ENCODE measurements around the gene ADGRD2.

Gene ADGRD2

GRCh38 chr9:124441291-124441690 is 9.0 kb upstream of the ADGRD2 start:
- TF ChIP-seq FOXM1 (IDR thresholded peaks at IDR 0.05; ENCODE audit: borderline replicate concordance) (no peak), ARNT (IDR thresholded peaks at IDR 0.05) (no peak), L3MBTL2 (conservative IDR thresholded peaks at IDR 0.05) (no peak), PKNOX1 (IDR thresholded peaks at IDR 0.05) (no peak), HDGF (IDR thresholded peaks at IDR 0.05; ENCODE audit: borderline replicate concordance) (no peak), SP1 (IDR thresholded peaks at IDR 0.05) (no peak), SUZ12 (IDR thresholded peaks at IDR 0.05) (no peak), ELF4 (IDR thresholded peaks at IDR 0.05) (no peak), LEF1 (IDR thresholded peaks at IDR 0.05; ENCODE audit: borderline replicate concordance) (no peak), ZNF384 (IDR thresholded peaks at IDR 0.05) (no peak), TARDBP (IDR thresholded peaks at IDR 0.05) (no peak), BHLHE40 (IDR thresholded peaks at IDR 0.05; ENCODE audit: borderline replicate concordance) (no peak), CTBP1 (IDR thresholded peaks at IDR 0.05; ENCODE audit: borderline replicate concordance) (no peak), FOXK2 (IDR thresholded peaks at IDR 0.05) (no peak), FOXA1 (IDR thresholded peaks at IDR 0.05) (no peak), NFRKB (IDR thresholded peaks at IDR 0.05) (no peak)
- DNase-seq (ENCODE audit: extremely low spot score), result no peak
- CTCF ChIA-PET, result no interaction called here
- POLR2A ChIA-PET, result no interaction called here

GRCh38 chr9:124442379-124442778 is 7.9 kb upstream of the ADGRD2 start:
- CTCF ChIA-PET, result no interaction called here
- TF ChIP-seq FOXK2 (IDR thresholded peaks at IDR 0.05) (no peak), L3MBTL2 (conservative IDR thresholded peaks at IDR 0.05) (no peak), ZNF384 (IDR thresholded peaks at IDR 0.05) (no peak), SP1 (IDR thresholded peaks at IDR 0.05) (no peak), LEF1 (IDR thresholded peaks at IDR 0.05; ENCODE audit: borderline replicate concordance) (no peak), FOXA1 (IDR thresholded peaks at IDR 0.05) (no peak), HDGF (IDR thresholded peaks at IDR 0.05; ENCODE audit: borderline replicate concordance) (no peak), FOXM1 (IDR thresholded peaks at IDR 0.05; ENCODE audit: borderline replicate concordance) (no peak), PKNOX1 (IDR thresholded peaks at IDR 0.05) (no peak), ELF4 (IDR thresholded peaks at IDR 0.05) (no peak), TARDBP (IDR thresholded peaks at IDR 0.05) (no peak), SUZ12 (IDR thresholded peaks at IDR 0.05) (no peak), ARNT (IDR thresholded peaks at IDR 0.05) (no peak)
- POLR2A ChIA-PET, result no interaction called here
- DNase-seq (ENCODE audit: extremely low spot score), result no peak

- POLR2A ChIA-PET, result no interaction called here
- no peak for DNase-seq (ENCODE audit: extremely low spot score)
- TF ChIP-seq L3MBTL2 (conservative IDR thresholded peaks at IDR 0.05) (no peak), LEF1 (IDR thresholded peaks at IDR 0.05; ENCODE audit: borderline replicate concordance) (no peak), HDGF (IDR thresholded peaks at IDR 0.05; ENCODE audit: borderline replicate concordance) (no peak), SUZ12 (IDR thresholded peaks at IDR 0.05) (no peak), FOXM1 (IDR thresholded peaks at IDR 0.05; ENCODE audit: borderline replicate concordance) (no peak), FOXK2 (IDR thresholded peaks at IDR 0.05) (no peak), NFRKB (IDR thresholded peaks at IDR 0.05) (no peak), FOXA1 (IDR thresholded peaks at IDR 0.05) (no peak), ZNF384 (IDR thresholded peaks at IDR 0.05) (no peak)
- CTCF ChIA-PET, result interaction anchor here (0.6 kb wide), 1 partner anchor 14 kb away, joined by 3 read pairs; no protein-coding TSS in a partner anchor
Measured at GRCh38 chr9:124442826-124443225, 7.4 kb upstream of the ADGRD2 start.

- no peak for TF ChIP-seq FOXK2 (IDR thresholded peaks at IDR 0.05)
- no peak for TF ChIP-seq ZNF384 (IDR thresholded peaks at IDR 0.05)
- TF ChIP-seq SUZ12 (IDR thresholded peaks at IDR 0.05), result no peak
- ChIA-PET POLR2A (no interaction called here), CTCF (interaction anchor here (0.6 kb wide), 1 partner anchor 14 kb away, joined by 3 read pairs; no protein-coding TSS in a partner anchor)
- no peak for DNase-seq (ENCODE audit: extremely low spot score)
Measured at GRCh38 chr9:124443625-124444024, 6.6 kb upstream of the ADGRD2 start.

DNA sequence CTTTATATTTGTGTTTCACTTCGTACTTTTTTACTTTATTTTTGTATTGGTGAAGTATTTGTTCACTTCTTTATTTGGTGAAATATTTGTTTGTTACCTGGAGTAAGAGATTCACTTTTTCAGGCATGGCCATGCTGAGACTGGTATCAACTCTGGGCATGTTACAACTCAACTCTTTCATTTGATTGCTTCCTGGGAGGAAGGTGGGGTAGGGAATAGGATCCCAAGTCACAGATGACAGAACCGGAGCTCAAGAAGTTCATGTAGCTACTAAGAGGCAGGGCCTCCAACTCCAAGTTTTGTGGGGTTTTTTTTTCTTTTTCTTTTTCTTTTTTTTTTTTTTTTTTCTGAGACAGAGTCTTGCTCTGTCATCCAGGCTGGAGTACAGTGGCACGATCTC is 6.1 kb upstream of the ADGRD2 start:
- ChIA-PET POLR2A (no interaction called here), CTCF (no interaction called here)
- TF ChIP-seq SUZ12 (IDR thresholded peaks at IDR 0.05) (no peak), ZNF384 (IDR thresholded peaks at IDR 0.05) (no peak), CTBP1 (IDR thresholded peaks at IDR 0.05; ENCODE audit: borderline replicate concordance) (no peak), ARNT (IDR thresholded peaks at IDR 0.05) (no peak), BHLHE40 (IDR thresholded peaks at IDR 0.05; ENCODE audit: borderline replicate concordance) (no peak), NFRKB (IDR thresholded peaks at IDR 0.05) (no peak), L3MBTL2 (conservative IDR thresholded peaks at IDR 0.05) (no peak), TARDBP (IDR thresholded peaks at IDR 0.05) (no peak)
- no peak for DNase-seq (ENCODE audit: extremely low spot score)

GRCh38 chr9:124447297-124447661 is 3.0 kb upstream of the ADGRD2 start:
- DNase-seq (ENCODE audit: extremely low spot score), result no peak
- POLR2A ChIA-PET, result no interaction called here
- TF ChIP-seq FOXA1 (IDR thresholded peaks at IDR 0.05) (no peak), L3MBTL2 (conservative IDR thresholded peaks at IDR 0.05) (no peak)
- CTCF ChIA-PET, result interaction anchor here (0.6 to 1.3 kb wide), 2 partner anchors 8 to 29 kb away, joined by 5 to 6 read pairs; no protein-coding TSS in a partner anchor

DNA sequence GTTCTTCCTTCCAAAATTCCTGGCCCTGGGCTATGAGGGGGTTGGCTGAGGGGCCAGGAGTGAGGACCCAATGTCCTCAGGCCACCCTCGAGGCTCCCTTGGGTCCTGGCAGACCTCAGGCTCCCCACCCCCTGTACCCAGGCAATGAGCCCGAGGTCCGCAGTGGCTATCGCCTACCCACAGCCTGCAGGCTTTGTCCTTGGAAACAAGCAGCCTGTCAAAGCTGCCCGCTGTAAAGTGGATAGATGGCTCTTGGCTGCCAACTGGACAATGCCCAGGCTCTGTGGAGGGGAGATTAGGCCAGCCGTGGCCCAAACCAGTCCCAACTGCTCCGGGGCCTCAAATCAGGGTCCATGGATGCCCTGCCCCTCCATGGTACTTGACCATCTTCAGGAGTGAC is 2.2 kb upstream of the ADGRD2 start:
- TF ChIP-seq ARNT (IDR thresholded peaks at IDR 0.05) (no peak), FOXK2 (IDR thresholded peaks at IDR 0.05) (no peak), SP1 (IDR thresholded peaks at IDR 0.05) (no peak), ZNF384 (IDR thresholded peaks at IDR 0.05) (no peak), TARDBP (IDR thresholded peaks at IDR 0.05) (no peak), SUZ12 (IDR thresholded peaks at IDR 0.05) (no peak), CTBP1 (IDR thresholded peaks at IDR 0.05; ENCODE audit: borderline replicate concordance) (no peak)
- ChIA-PET POLR2A (no interaction called here), CTCF (interaction anchor here (0.6 to 1.3 kb wide), 2 partner anchors 7 to 29 kb away, joined by 5 to 6 read pairs; no protein-coding TSS in a partner anchor)
- no peak for DNase-seq (ENCODE audit: extremely low spot score)
